ENCODE data around the gene SRSF9. TPM values are rescaled to one million over a fixed set of nuclear protein-coding genes. Genes with fewer than 3 reads are reported as not detected.

Gene SRSF9
- 116 and 137 TPM in 2 replicates for total RNA-seq

GRCh38 chr12:120469450-120470149 lies at the start of gene SRSF9:
TSS of gene SRSF9 (minus strand) at chr12:120469748. CDS start at chr12:120469609, 139 bp downstream.

GRCh38 chr12:120495731-120496412 lies 26.3 kb upstream of the SRSF9 start, which contains the start of gene DYNLL1:
TSS of gene DYNLL1 (plus strand) at chr12:120496113. CDS start at chr12:120496422, 309 bp downstream.

GRCh38 chr12:120445911-120446843 lies 23.4 kb downstream of the SRSF9 start, which contains the start of the genes GATC and TRIAP1:
TSS of gene GATC (plus strand) at chr12:120446444. CDS start at chr12:120446481, 37 bp downstream.
TSS of gene TRIAP1 (minus strand) at chr12:120446384. CDS start at chr12:120446372, 12 bp downstream.

GRCh38 chr12:120437735-120438494 lies 31.6 kb downstream of the SRSF9 start, which contains the start of gene COX6A1:
TSS of gene COX6A1 (plus strand) at chr12:120438113. CDS start at chr12:120438127, 14 bp downstream.

Small RNAs within 50 kb of the gene (small RNA-seq; reads per million reads assigned to genes)
- not detected for gene RF00019

Other genes starting within 250 kb of the SRSF9 start
- 60.6 and 126 TPM in 2 replicates for gene PXN, start 204.0 kb downstream of the SRSF9 start, total RNA-seq
- gene RNU4-2, start 177.8 kb downstream of the SRSF9 start, total RNA-seq: under 0.01 TPM in 2 replicates
- gene RNU4-1, start 176.5 kb downstream of the SRSF9 start, total RNA-seq: under 0.01 TPM in 2 replicates
- gene SIRT4, start 167.4 kb downstream of the SRSF9 start, total RNA-seq: 0.59 and 0.73 TPM in 2 replicates
- not detected in 2 replicates for gene PLA2G1B, start 142.0 kb downstream of the SRSF9 start, total RNA-seq
- gene MSI1, start 100.6 kb downstream of the SRSF9 start, total RNA-seq: under 0.01 TPM in 1 of 2 replicates, not detected in the other
- gene COX6A1, start 31.6 kb downstream of the SRSF9 start, total RNA-seq: 197 and 321 TPM in 2 replicates
- gene TRIAP1, start 23.4 kb downstream of the SRSF9 start, total RNA-seq: 23.9 and 28.0 TPM in 2 replicates
- gene GATC, start 23.3 kb downstream of the SRSF9 start, total RNA-seq: 20.2 and 25.8 TPM in 2 replicates
- 208 and 216 TPM in 2 replicates for gene DYNLL1, start 26.4 kb upstream of the SRSF9 start, total RNA-seq
- 18.0 and 19.5 TPM in 2 replicates for gene COQ5, start 59.4 kb upstream of the SRSF9 start, total RNA-seq
- 103 and 107 TPM in 2 replicates for gene RNF10, start 64.6 kb upstream of the SRSF9 start, total RNA-seq
- 34.0 and 40.4 TPM in 2 replicates for gene POP5, start 111.7 kb upstream of the SRSF9 start, total RNA-seq
- gene CABP1, start 170.9 kb upstream of the SRSF9 start, total RNA-seq: 0.20 and 0.37 TPM in 2 replicates
- gene MLEC, start 217.4 kb upstream of the SRSF9 start, total RNA-seq: 64.7 and 110 TPM in 2 replicates
- 14.0 and 16.8 TPM in 2 replicates for gene UNC119B, start 240.7 kb upstream of the SRSF9 start, total RNA-seq